GM19468 (cell line): Measurements from ENCODE around the gene DCXR.

Experiments used
- ATAC-seq: cut with Tn5 transposase; IDR thresholded peaks from one replicate; pipeline ENCODE4 v1.9.1; 2021; ENCODE audit warnings: mild to moderate bottlenecking, moderate library complexity, moderate number of reproducible peaks; ENCODE audit not compliant: unreplicated experiment; ENCODE audit errors: extremely low read depth

DCXR gene

GRCh38 chr17:82056729-82057621 lies 19.5 kb upstream of the DCXR start:
- no peak for ATAC-seq

GRCh38 chr17:82055965-82056728 lies 18.6 kb upstream of the DCXR start:
- no peak for ATAC-seq

GRCh38 chr17:82055023-82055964 lies 17.8 kb upstream of the DCXR start:
- no peak for ATAC-seq

- ATAC-seq, result no peak
Measured at GRCh38 chr17:82054351-82055022, 17.0 kb upstream of the DCXR start.

- no peak for ATAC-seq
Measured at GRCh38 chr17:82053556-82054263, 16.2 kb upstream of the DCXR start.

- no peak for ATAC-seq
Measured at GRCh38 chr17:82053130-82053529, 15.6 kb upstream of the DCXR start.

GRCh38 chr17:82052638-82053059 lies 15.2 kb upstream of the DCXR start:
- ATAC-seq, result no peak

GRCh38 chr17:82051776-82052637 lies 14.5 kb upstream of the DCXR start, which contains the start of the genes GPS1 and RFNG:
TSS of gene GPS1 (plus strand) at chr17:82051898. CDS start at chr17:82051932, 34 bp downstream.
TSS of gene RFNG (minus strand) at chr17:82051811. CDS start at chr17:82051766, 45 bp downstream.
- no peak for ATAC-seq

GRCh38 chr17:82050761-82051641 lies 13.5 kb upstream of the DCXR start:
- ATAC-seq, result no peak

- no peak for ATAC-seq
Measured at GRCh38 chr17:82050152-82050760, 12.8 kb upstream of the DCXR start.

GRCh38 chr17:82049521-82049971 lies 12.0 kb upstream of the DCXR start:
- ATAC-seq, result no peak

- no peak for ATAC-seq
Measured at GRCh38 chr17:82049106-82049505, 11.6 kb upstream of the DCXR start.

GRCh38 chr17:82048571-82048971 lies 11.1 kb upstream of the DCXR start:
- no peak for ATAC-seq

- ATAC-seq, result no peak
Measured at GRCh38 chr17:82047914-82048570, 10.5 kb upstream of the DCXR start.

- no peak for ATAC-seq
Measured at GRCh38 chr17:82047379-82047778, 9.9 kb upstream of the DCXR start.

GRCh38 chr17:82046903-82047302 lies 9.4 kb upstream of the DCXR start:
- ATAC-seq, result no peak
